GM18498 (cell line): Measurements from ENCODE around the gene MBOAT7.
A peak's percentile ranks its signal among the peaks of the same experiment; 100 is the strongest.

Source experiments
- ATAC-seq: cut with Tn5 transposase; IDR thresholded peaks from one replicate; pipeline ENCODE4 v1.9.1; 2021; ENCODE audit warnings: mild to moderate bottlenecking, moderate library complexity; ENCODE audit not compliant: unreplicated experiment

MBOAT7 gene

DNA sequence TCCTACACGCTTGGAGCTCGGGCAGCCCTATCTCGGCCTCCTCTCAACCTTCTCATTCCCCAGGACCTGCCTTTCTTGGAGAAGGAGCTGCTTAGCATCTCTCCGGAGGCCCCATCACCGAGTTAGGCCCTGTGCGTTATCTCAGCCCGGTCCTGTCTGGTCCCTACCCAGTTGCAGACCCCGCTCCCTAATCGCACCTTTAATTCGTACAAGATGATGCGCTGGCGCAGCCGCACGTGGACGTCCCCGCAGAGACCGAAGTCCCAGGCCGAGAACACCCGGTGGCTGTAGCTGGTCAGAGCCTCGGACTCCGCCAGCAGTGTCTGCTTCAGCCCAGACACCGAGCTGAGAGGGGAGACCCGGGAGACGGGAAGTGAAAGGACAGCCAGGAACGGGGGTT is 24.2 kb downstream of the MBOAT7 start:
- ATAC-seq: no peak

DNA sequence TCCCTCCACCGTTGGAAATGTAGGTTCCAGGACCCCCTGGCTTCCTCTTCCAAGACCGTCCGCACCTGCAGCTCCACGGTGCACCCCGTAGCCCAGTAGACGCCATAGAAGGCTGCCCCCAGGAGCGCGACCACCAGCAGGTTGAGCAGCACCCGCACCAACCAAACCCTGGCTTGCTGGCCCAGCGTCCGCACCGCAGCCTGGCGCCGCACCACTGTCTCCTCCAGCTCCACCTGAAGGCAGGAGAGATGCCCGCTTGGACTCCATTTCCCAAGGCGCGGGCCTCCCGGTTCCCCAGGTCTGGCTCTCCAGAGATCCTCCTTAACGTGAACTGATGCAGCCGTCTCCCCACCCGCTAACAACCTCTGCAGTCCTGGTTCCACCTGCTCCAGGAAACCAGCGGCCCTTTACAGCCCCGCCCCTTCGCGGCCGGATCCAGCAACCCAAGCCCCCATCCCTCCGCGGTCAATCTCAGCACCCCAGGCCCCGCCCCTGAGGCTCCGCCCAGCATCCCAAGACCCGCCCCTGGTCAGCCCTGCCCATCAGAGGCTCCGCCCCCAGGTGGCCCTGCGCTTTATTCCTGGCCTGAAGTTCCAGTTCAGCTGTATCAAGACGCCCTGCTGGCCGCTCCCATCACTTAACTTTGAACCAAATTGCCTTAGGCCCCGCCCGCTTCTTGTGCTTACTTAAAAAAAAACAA is 24.9 kb downstream of the MBOAT7 start:
- ATAC-seq: no peak

DNA sequence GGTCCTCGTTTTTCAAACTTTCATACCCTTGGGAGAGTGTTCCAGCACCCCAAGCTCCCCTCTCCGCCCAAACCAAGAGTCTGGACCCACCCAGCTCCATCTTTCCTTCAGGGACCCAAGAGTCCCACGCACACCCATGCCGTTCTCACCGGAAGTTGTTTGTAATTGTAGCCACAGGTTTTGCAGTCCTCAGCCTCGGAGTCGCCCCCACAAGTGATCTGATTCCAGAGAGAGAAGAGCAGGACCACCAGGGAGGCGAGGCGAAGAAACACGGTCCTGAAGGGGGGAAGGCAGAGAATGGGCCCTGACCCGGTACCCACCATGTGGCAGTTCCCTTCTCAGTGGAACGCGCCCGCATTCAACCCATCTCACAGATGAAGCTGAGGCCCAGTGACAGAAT is 26.5 kb downstream of the MBOAT7 start:
- ATAC-seq: no peak

DNA sequence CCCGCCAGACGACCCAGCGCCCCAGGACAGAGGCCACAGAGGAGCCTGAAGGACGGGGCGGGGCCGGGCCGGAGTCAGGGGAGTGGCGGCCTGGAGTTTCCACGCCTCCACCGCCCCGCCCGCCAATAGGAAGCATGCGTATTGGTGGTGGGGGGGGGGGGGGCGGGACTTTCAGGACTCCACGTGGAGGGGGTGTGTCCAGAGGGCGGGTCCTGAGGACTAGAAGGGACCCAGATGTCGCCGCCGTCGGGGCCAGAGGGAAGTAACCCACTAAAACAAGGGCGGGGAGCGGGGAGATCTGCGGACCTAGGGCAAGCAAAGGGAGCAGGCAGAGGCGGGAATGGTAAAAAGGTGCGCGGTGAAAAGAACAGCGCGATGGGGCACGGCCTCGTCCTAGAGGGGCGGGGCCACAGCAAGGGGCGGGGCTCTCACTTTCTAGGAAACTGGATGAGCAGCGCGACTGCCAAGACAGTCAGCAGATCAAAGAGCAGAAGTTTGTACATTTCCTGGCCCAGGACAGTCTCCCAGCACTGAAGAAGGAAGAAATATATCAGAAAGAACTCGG is 27.1 kb downstream of the MBOAT7 start:
- ATAC-seq: no peak

DNA sequence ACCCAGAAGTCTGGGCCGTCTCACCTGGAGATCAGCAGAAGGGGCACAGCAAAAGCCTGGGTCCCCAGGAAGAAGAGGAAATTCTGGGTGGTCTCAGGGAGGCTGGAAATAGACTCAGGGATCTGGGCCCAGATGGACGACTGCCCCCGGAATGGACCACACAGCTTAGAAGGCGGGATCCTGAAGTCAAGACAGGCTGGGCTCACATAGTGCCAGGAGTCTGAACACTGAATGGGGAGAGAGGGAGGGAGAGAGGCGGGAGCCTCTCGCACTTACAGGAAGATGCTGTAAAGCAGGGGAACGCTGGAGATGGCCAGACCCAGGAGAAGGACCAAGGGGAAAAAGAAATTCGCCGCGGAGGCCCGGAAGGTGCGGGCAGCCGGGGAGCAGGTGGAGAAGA is 28.5 kb downstream of the MBOAT7 start:
- no peak for ATAC-seq

DNA sequence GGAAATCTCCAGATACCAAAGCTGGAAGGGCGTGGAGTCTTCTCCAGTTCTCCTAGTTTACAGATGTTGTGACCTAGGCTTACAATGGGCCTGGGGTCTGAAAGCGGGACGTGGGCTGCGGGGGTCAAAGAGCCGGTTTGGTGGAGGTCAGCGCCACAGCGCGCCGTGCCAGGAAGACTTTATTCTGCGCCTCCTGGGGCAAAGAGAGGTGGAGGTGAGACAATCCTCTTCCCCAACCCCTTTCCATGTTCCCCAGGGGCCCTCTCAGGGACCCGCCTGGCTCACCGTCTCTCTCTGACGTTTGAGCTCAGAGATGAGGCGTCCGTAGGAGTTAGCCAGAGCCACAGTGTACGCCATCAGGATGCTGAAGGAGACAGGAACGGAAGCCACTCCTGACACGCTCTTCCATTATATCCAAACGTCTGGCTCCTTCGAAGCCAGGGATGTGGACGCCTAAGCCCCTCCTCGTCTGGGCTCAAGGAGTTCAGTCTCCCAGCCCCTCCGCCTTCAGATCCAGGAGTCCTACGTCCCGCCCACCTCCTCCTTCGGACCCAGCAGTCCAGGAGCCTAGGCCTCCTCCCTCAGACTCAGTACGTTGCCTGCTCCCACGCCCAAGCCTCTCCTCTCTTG is 29.1 kb downstream of the MBOAT7 start:
- peak; percentile 4 for ATAC-seq

DNA sequence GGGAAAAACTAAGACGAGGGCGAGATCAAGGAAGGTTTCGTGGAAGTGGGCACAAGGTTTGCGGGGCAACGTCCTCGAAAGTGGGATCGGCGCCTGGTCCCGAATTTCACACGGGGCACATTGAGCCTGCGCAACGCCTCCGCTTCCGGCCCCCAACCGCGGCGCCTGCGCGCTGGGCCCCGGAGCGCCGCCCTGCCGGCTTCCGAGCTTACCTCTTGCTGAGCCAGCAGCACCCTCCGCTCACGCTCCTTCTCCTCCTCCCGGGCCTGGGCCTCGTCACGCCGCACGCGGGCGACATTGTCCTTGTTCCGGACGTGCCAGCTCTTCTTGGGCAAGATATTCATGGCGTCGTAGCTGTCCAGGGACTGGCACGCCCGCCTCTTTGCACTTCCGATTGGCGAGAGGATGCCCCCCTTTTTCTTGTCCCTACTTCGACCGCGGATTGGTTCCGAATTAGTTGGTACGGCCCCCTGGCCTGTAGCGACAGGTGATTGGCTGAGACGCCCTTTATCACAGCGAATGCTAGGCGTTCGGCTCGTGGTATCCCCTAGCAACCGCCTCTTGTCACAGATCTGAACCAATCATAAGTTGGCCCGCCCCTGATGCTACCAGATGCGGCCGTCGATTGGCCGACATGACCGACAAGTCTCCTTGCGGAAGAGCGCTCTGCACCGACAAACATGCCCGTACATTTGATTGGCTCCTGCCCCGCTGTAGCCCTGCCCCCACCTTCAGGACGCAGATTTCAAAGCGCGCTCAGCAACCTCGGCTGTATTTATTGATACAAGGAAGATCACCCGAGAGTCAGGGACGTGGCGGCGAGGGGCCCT is 29.8 kb downstream of the MBOAT7 start, which contains the start of gene LENG1:
LENG1 (minus strand) TSS at position 370 of the 830 bp plus-strand sequence; CDS start at position 344, 26 bp downstream.
- peak; percentile 93 for ATAC-seq

DNA sequence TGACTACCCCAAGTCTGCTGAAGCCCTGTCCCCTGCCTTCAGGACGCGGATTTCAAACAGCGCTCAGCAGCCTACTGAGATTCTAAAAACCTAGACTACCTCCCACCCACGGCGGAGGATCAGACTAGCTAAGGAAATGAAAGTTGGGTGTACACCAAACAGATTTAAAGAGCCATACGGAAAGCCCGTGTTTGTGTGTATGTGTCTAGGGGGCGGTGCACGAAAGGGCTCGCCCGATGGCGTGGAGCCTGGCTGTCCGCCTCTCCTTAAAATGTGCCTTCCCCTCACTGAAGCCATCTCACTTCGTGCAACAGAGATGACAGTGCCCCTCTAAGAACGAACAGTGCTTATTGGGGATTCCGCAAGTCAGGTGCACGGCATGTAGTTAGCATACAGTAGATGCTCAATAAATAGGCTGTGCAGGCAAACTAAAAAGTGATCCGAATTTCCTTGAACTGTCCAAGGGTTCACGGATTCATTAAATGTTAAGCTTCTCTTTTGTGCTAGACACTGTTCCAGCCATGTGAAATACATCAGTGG is 30.5 kb downstream of the MBOAT7 start:
- no peak for ATAC-seq

DNA sequence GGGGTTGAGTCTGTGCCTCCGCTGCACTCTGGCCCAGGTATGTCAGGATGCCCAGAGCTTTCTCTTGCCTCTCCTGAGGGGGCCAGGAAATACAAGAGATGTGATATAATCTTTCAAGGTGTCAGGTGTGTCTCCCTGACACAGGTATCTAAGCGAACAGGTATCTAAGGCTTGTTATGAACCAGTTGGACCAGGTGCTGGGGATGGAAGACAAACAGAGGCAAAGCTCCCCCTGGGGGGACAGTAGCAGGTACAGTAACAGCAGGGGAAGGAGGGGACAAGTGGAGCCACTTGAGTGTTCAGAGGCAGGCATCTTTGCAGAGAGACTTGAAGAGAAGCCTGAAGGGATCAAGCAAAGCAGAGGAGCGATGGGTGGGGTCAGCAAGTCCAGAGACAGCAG is 32.4 kb downstream of the MBOAT7 start:
- ATAC-seq: no peak

DNA sequence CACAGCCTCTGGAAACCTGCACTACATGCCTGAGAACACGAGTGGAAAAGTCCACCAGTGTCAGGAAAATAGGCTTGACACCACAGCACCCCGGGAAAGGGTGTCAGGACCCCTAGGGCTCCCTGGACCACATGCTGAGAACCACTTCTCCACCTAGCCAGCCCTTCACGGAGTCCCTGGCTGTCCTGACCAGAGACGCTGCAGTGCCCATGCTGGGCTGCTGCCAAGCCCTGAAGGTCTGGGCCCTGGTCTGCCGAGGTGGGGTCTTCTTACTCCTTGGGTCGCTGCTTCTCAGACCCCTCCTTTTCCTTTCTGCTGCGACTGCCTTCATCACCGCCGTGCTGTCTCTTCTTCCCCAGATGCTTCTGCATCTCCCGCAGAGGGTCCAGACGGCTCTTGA is 32.9 kb downstream of the MBOAT7 start:
- no peak for ATAC-seq

DNA sequence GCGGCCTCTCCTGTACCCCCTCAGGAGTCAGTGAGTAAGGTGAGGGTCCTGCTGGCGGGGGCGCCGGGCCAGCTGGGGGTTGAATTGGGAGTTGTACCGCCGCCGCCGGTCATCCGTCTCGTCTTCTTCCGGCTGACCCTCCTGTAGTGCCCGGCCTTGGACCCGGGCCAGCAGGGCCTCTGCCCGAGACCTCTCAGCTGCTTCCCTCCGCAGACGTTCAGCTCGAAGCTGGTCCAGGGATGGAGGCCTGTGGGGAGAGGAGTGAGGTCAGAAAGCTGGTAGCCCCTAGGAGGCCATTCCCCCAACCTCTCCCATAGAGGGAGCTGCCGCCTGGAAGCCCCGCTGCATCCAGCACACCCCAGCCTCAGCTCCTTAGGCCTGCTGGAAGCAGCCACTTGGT is 33.7 kb downstream of the MBOAT7 start:
- no peak for ATAC-seq

DNA sequence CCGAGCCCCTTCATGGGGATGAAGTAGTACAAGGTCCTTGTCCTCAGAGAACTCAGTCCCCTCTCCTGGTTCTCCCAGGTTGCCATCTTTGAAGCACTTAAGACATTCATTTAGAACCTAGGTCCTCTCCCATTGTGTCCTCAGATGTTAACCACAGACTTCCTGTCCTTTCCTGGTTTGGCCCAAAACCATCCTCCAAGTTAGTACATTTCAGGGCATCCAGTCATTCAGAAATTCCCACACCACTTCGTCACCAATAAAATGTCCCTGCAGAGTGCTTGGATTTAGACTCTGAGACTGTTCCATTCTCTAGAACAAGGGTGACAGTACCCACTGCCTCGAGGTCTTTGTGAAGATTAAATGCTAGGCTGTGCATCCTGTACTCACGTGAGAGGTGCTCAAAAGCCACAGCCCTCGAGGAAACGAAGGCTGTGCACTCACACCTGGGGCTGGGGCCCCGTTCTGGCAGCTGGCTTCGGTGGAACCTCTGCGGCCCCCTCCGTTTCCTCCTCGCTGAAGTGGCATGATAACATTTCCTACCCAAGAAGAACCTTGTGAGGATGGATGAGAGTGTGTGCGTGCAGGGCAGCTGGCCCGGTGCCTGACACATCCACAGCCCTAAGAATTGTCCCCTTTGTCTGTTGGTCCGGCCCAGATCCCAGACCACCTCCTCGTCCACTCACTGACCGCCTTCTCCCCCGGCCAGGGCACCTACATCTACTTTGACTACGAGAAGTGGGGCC is 34.6 kb downstream of the MBOAT7 start:
- no peak for ATAC-seq

DNA sequence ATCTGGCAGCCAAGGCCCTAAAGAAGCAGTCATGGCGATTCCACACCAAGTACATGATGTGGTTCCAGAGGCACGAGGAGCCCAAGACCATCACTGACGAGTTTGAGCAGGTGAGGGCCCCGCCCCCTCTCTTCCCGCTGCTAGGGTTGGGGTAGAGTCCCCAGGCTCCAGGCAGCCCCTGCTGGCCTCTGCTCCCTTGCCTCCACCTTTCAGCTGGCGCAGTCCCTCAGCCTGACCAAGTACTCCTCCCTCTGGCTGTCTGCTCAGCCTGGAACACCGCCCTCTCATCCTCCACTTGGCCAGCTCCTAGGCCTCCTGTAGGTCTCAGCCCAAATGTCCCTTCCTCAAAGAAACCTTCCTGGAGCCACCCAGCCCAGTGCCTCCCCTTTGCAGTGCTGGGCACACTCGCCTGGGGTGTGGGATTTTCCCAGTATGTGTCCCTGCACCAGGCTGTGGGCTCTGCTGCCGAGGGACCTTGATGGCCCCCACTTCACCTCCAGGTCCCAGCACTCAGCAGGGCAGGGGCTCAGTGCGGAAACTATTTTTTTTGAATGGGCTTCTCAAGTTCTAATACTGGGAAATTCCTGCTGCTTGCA is 35.6 kb downstream of the MBOAT7 start:
- no peak for ATAC-seq

DNA sequence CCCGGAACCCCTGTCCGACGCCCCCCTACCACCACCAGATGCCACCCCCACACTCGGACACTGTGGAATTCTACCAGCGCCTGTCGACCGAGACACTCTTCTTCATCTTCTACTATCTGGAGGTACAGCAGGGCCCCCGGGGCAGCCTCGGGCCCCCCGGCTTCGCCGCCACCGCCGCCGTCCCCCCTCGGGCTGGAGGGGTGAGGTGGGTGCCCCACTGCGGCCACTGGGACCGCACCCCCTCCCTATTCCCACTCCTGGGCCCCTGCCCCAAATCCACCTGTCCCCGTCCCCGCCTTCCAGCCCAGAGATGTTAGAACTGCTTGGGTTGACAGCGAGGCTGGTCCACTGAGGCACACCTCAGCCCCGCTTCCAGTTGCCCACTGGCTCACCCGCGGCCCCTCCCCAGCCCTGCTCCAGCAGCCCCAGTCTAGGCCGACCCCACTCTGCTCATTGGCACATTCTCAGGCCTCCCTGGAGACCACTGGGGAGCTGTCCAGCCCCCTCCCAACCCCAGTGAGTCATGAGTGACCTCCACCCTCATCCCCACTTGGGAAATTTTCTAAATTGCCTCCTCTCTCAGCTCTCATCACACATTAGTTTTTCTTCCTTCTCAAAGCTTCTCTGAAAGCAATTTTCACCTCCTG is 36.4 kb downstream of the MBOAT7 start:
- ATAC-seq: no peak

DNA sequence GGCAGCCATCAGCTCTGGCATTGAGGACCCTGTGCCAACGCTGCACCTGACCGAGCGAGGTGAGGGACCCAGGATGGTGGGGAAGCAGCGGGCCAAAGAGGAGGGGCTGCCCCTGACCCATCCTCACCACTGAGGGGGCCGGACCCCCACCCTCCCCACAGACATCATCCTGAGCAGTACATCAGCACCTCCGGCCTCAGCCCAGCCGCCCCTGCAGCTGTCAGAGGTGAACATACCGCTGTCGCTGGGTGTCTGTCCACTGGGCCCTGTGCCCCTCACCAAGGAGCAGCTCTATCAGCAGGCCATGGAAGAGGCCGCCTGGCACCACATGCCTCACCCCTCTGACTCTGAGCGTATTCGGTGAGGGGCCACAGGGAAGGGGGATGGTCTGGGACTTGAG is 37.1 kb downstream of the MBOAT7 start:
- no peak for ATAC-seq

DNA sequence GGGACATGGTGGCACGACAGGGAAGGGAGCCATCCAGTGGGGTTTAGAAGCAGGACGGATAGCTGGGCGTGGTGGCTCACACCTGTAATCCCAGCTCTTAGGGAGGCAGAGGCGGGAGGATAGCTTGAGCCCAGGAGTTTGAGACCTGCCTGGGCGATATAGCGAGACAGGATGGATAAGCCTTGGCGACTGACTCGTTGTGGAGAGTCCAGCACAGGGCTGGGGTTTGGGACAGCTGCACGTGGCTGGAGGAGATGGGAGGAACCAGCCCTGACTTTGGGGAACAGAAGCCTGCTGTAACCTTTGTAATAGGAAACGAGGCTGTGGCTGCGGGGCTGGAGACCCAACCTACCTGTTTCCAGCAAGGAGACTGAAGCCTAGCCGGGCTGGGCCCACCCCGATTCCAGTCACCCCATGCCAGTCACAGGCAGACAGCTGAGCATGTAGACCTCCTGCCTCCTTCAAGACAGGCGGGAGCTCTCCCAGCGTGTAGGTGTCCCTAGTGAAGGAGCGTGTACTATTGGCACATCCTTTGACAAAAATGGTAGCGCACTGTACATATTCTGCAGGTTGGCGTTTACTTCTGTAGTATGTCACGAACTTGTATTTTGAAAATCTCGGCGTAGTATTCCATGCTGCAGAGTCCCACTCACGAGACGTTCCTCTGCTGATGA is 37.9 kb downstream of the MBOAT7 start:
- ATAC-seq: no peak

DNA sequence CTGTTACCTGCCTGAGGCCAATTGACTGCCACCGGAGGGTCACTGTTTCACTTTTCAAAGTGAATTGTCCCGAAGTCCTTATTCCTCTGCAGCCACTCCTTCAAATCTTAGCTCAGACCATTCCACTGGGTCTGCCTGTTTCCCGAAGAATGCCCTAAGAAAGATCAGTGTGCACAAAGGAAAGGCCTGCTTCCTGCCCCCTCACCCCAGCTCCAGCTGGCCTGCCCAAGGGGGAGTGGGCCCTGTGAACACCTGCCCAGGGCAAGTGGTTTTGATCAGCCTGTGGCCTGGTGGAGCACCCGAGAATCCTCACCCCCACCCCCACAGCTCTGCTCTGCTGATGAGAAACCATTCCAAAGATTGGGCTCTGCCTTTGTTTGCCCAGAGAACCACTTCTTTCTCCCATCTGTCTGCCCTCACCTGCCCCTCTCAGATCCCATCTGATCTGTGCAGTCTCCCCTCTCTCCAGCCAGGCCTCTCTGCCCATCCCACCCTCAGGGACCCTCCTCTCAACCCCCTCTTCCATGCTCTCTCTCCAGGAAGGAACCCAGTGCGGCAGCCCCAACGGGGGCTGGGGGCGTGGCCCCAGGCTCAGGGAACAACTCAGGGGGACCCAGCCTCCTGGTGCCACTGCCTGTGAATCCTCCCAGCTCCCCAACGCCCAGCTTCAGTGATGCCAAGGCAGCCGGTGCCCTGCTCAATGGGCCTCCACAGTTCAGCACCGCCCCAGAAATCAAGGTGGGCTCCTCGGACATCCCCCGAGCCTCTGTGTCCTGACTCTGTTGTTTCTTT is 40.2 kb downstream of the MBOAT7 start:
- no peak for ATAC-seq

DNA sequence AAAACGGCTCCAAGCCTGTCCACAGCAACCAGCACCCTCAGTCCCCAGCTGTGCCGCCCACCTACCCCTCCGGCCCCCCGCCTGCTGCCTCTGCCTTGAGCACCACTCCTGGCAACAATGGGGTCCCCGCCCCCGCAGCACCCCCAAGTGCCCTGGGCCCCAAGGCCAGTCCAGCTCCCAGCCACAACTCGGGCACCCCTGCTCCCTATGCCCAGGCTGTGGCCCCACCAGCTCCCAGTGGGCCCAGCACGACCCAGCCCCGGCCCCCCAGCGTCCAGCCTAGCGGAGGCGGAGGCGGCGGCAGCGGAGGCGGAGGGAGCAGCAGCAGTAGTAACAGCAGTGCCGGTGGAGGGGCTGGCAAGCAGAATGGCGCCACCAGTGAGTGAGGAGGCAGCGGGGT is 41.2 kb downstream of the MBOAT7 start:
- ATAC-seq: no peak
